Measurements from ENCODE around the gene DDX49. TPM values are rescaled to one million over a fixed set of nuclear protein-coding genes. Genes with fewer than 3 reads are reported as not detected.
"Not testable (repeated sequence)": the region's sequence is repeated elsewhere in the genome, so short reads cannot be mapped to it uniquely, and the experiment has no call there.

DDX49 gene
- total RNA-seq, 1 donor from 2014 or later, result 54.9 TPM

- no peak overlapping the region for H3K4me3 Mint-ChIP-seq
- no peaks in the 10 kb centered on the region for H3K27me3 Mint-ChIP-seq (ENCODE audit: low read depth)
- no peak for TF ChIP-seq CTCF (conservative IDR thresholded peaks at IDR 0.05)
- H3K36me3 Mint-ChIP-seq (ENCODE audit: low read depth), result peaks cover 6% of the 10 kb centered on the region
- DNase-seq (ENCODE audit: low read depth, low spot score), result no peak
- H3K9me3 Mint-ChIP-seq, result no peaks in the 10 kb centered on the region
- no peak overlapping the region for H3K27ac Mint-ChIP-seq (ENCODE audit: unreplicated experiment)
- peaks cover 8% of the 10 kb centered on the region for H3K4me1 Mint-ChIP-seq
Measured at GRCh38 chr19:18913466-18913865, 6.0 kb upstream of the DDX49 start.

- Mint-ChIP-seq H3K4me1 (peaks cover 25% of the 10 kb centered on the region), H3K27me3 (ENCODE audit: low read depth) (peaks cover 3% of the 10 kb centered on the region), H3K9me3 (no peaks in the 10 kb centered on the region), H3K4me3 (peak overlapping the region; percentile 87), H3K27ac (ENCODE audit: unreplicated experiment) (no peak overlapping the region), H3K36me3 (ENCODE audit: low read depth) (peaks cover 6% of the 10 kb centered on the region)
- TF ChIP-seq CTCF (conservative IDR thresholded peaks at IDR 0.05), result peak; percentile 52
- peak; percentile 35 for DNase-seq (ENCODE audit: low read depth, low spot score)
Measured at GRCh38 chr19:18915639-18916038, 3.9 kb upstream of the DDX49 start.

- not testable (repeated sequence) for H3K9me3 Mint-ChIP-seq; H3K27me3 Mint-ChIP-seq (ENCODE audit: low read depth); H3K36me3 Mint-ChIP-seq (ENCODE audit: low read depth); DNase-seq (ENCODE audit: low read depth, low spot score)
- Mint-ChIP-seq H3K4me1 (peaks cover 25% of the 10 kb centered on the region), H3K27ac (ENCODE audit: unreplicated experiment) (peak overlapping the region; percentile 81), H3K4me3 (peak overlapping the region; percentile 88)
Measured at GRCh38 chr19:18917593-18917992, 1.9 kb upstream of the DDX49 start.

GRCh38 chr19:18919900-18920214, 342 bp downstream of the DDX49 start:
- Mint-ChIP-seq H3K27me3 (ENCODE audit: low read depth) (peaks cover 3% of the 10 kb centered on the region), H3K36me3 (ENCODE audit: low read depth) (no peaks in the 10 kb centered on the region), H3K27ac (ENCODE audit: unreplicated experiment) (peak overlapping the region; percentile 92), H3K4me1 (peaks cover 25% of the 10 kb centered on the region), H3K9me3 (no peaks in the 10 kb centered on the region), H3K4me3 (peak overlapping the region; percentile 88)
- TF ChIP-seq CTCF (conservative IDR thresholded peaks at IDR 0.05), result no peak
- DNase-seq (ENCODE audit: low read depth, low spot score), result no peak

GRCh38 chr19:18920400-18920799, 885 bp downstream of the DDX49 start:
- Mint-ChIP-seq H3K4me1 (peaks cover 25% of the 10 kb centered on the region), H3K27ac (ENCODE audit: unreplicated experiment) (peak overlapping the region; percentile 92), H3K4me3 (peak overlapping the region; percentile 88), H3K27me3 (ENCODE audit: low read depth) (peaks cover 3% of the 10 kb centered on the region), H3K36me3 (ENCODE audit: low read depth) (no peaks in the 10 kb centered on the region), H3K9me3 (no peaks in the 10 kb centered on the region)
- DNase-seq (ENCODE audit: low read depth, low spot score), result no peak
- TF ChIP-seq CTCF (conservative IDR thresholded peaks at IDR 0.05), result no peak

GRCh38 chr19:18921593-18921992, 2.1 kb downstream of the DDX49 start:
- Mint-ChIP-seq H3K4me1 (peaks cover 25% of the 10 kb centered on the region), H3K36me3 (ENCODE audit: low read depth) (peaks cover 2% of the 10 kb centered on the region), H3K27me3 (ENCODE audit: low read depth) (peaks cover 3% of the 10 kb centered on the region), H3K9me3 (no peaks in the 10 kb centered on the region), H3K27ac (ENCODE audit: unreplicated experiment) (no peak overlapping the region), H3K4me3 (peak overlapping the region; percentile 82)
- no peak for TF ChIP-seq CTCF (conservative IDR thresholded peaks at IDR 0.05)
- no peak for DNase-seq (ENCODE audit: low read depth, low spot score)

Data from neural crest cell (in vitro differentiated cells).